Uterus (tissue), 2 donors: ENCODE data around the gene RARS2.

Source experiments
- CTCF ChIP-seq, 4 experiments: fragments of 200-600 bp in 2 of 4; fragments of 450-650 bp in 2 of 4; sonication (generic) in 2 of 4; IDR thresholded peaks; one replicate each; pipeline ENCODE4 v1.5.1; 2016 to 2019; ENCODE audit warnings: antibody characterized with exemption in 4 of 4, mild to moderate bottlenecking in 2 of 4, moderate library complexity in 1 of 4
- POLR2A ChIP-seq, 2 donors: fragments of 450-650 bp; IDR thresholded peaks; one replicate each; pipeline ENCODE4 v1.6.1; 2016; ENCODE audit warnings: antibody characterized with exemption in 2 of 2, mild to moderate bottlenecking in 1 of 2, moderate library complexity in 1 of 2

GRCh38 chr6:87504441-87504840 is 85.3 kb downstream of the RARS2 start:
- TF ChIP-seq CTCF (IDR thresholded peaks at IDR 0.05) (no peak), POLR2A (IDR thresholded peaks at IDR 0.05) (no peak)
